ENCODE results near the gene NFIX. TPM values are rescaled to one million over a fixed set of nuclear protein-coding genes. Genes with fewer than 3 reads are reported as not detected.

Gene NFIX
- total RNA-seq, 2 experiments from 2014 or later = 3.0 to 3.3 TPM

DNA sequence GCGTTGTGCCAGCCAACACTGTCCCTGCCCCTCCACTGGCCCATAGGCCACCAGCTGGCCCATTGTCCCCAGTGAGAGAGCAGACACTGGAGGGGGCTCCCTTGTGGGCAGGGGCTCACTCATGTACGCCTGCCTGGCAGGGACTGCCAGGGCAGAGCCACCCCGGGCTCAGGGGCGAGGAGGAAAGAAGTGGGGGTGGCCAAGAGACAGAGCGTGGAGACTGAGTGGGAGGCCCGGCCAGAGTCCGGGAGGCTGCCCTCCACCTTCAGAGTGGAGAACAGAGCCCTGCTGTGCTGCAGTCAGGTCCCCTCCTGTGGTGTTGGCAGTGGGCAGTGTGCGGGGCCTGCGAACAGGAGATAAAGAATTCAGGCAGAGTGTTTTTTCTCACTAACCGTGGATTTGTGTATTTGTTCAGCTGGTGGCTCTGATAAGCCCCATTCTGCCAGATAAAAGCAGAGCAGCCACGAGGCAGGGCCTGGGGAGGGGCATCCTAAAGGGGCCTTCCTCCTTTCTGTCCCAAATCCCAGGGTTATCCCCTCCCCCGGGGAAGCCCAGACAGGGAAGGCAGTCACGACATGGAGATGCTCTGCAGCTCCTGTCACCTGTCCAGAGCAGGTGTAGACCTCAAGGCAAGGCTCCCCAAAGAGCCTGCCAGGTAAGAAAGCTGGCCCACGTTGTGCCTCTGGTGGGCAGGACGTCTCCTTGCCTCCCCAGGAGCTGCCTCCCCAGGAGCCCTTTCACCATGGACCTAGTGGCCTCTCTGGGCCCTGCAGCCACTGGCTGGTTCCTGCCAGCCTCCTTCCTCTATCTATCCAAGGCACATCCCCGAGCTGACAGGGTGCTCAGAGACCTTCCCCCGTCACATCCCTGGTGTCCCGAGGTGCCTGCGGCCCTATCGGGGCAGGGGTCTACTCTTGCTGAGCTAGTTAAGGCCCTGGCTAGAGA is 74.4 kb downstream of the NFIX start:
- Histone ChIP-seq H3K9me3 (ENCODE audit: control insufficient read depth in 1 of 2, insufficient read depth in 1 of 2, low read length in 2 of 2) (no peaks in the 10 kb centered on the region), H3K27me3 (ENCODE audit: control insufficient read depth in 1 of 2, insufficient read depth in 2 of 2, low read length in 2 of 2) (peaks cover 0 to 4% of the 10 kb centered on the region in 2 experiments), H3K36me3 (ENCODE audit: insufficient read depth, low read length) (no peaks in the 10 kb centered on the region), H3K27ac (ENCODE audit: low read depth in 1 of 2, low read length in 2 of 2) (no peak overlapping the region), H3K4me3 (ENCODE audit: low read length) (no peak overlapping the region), H3K4me1 (ENCODE audit: insufficient read depth, low read length) (no peaks in the 10 kb centered on the region)
- Mint-ChIP-seq H3K27me3 (no peaks in the 10 kb centered on the region), H3K9me3 (no peaks in the 10 kb centered on the region), H3K4me3 (no peak overlapping the region), H3K36me3 (ENCODE audit: low read depth) (no peaks in the 10 kb centered on the region), H3K27ac (no peak overlapping the region), H3K4me1 (ENCODE audit: low read depth) (no peaks in the 10 kb centered on the region)
- DNase-seq (no peak), ATAC-seq (ENCODE audit: poor library complexity) (no peak)
- ChIA-PET CTCF (interaction anchor here (1.7 kb wide), 1 partner anchor 8 kb away, joined by 9 read pairs; no protein-coding TSS in a partner anchor), POLR2A (no interaction called here)
- intact Hi-C loops (cut with DNase I, micrococcal nuclease) = no loop called here
- TF ChIP-seq, protein P1, sequence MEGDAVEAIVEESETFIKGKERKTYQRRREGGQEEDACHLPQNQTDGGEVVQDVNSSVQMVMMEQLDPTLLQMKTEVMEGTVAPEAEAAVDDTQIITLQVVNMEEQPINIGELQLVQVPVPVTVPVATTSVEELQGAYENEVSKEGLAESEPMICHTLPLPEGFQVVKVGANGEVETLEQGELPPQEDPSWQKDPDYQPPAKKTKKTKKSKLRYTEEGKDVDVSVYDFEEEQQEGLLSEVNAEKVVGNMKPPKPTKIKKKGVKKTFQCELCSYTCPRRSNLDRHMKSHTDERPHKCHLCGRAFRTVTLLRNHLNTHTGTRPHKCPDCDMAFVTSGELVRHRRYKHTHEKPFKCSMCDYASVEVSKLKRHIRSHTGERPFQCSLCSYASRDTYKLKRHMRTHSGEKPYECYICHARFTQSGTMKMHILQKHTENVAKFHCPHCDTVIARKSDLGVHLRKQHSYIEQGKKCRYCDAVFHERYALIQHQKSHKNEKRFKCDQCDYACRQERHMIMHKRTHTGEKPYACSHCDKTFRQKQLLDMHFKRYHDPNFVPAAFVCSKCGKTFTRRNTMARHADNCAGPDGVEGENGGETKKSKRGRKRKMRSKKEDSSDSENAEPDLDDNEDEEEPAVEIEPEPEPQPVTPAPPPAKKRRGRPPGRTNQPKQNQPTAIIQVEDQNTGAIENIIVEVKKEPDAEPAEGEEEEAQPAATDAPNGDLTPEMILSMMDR (IDR thresholded peaks at IDR 0.05) = no peak

DNA sequence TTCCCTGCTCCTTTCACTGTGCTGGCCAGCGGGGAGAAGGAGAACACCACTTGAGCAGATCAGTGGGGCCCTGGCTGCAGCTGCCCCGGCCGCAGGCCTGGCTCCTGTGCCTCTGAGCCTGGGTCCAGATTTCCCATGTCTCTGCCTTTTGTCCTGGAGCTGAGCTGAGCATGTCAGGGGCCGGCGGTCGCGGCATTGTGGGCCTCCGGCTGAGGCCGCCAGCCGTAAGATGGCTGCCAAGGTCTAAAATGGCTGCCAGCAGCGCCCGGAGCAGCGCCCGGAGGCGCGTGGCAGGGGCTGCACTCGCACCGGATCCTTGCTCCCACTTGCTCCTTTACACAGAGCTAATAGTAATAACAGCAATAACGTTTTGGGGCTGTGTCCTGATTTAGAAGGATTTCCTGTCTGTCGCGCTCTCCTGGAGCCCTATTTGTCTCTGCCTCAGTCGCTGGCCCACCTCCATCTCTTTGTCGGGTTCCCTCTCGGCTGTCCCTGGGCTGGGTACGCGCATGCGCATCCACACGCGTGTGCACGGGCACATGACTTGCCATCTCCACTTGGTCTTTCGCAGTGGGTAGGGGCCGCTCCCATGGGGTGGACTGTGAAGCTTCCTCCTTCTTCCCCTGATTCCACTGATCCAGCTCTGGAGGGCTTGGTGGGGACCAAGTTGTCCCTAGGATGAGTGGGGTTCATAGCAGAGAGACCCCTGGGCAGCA is 75.3 kb downstream of the NFIX start:
- H3K4me3 Mint-ChIP-seq = no peak overlapping the region
- H3K27me3 ChIP-seq (ENCODE audit: control insufficient read depth in 1 of 2, insufficient read depth in 2 of 2, low read length in 2 of 2) = peaks cover 0 to 4% of the 10 kb centered on the region in 2 experiments
- CTCF ChIA-PET = interaction anchor here (1.7 kb wide), 1 partner anchor 9 kb away, joined by 9 read pairs; no protein-coding TSS in a partner anchor
- H3K27ac ChIP-seq (ENCODE audit: low read depth in 1 of 2, low read length in 2 of 2) = no peak overlapping the region
- H3K9me3 ChIP-seq (ENCODE audit: control insufficient read depth in 1 of 2, insufficient read depth in 1 of 2, low read length in 2 of 2) = no peaks in the 10 kb centered on the region
- TF ChIP-seq, protein P1 (IDR thresholded peaks at IDR 0.05) = no peak
- DNase-seq (no peak), ATAC-seq (ENCODE audit: poor library complexity) (no peak)
- no peaks in the 10 kb centered on the region for H3K27me3 Mint-ChIP-seq
- no peaks in the 10 kb centered on the region for H3K36me3 Mint-ChIP-seq (ENCODE audit: low read depth)
- no peaks in the 10 kb centered on the region for H3K36me3 ChIP-seq (ENCODE audit: insufficient read depth, low read length)
- intact Hi-C loops (cut with DNase I, micrococcal nuclease) = no loop called here
- no peak overlapping the region for H3K27ac Mint-ChIP-seq
- POLR2A ChIA-PET = no interaction called here
- no peaks in the 10 kb centered on the region for H3K9me3 Mint-ChIP-seq
- no peaks in the 10 kb centered on the region for H3K4me1 Mint-ChIP-seq (ENCODE audit: low read depth)
- no peak overlapping the region for H3K4me3 ChIP-seq (ENCODE audit: low read length)
- no peaks in the 10 kb centered on the region for H3K4me1 ChIP-seq (ENCODE audit: insufficient read depth, low read length)

DNA sequence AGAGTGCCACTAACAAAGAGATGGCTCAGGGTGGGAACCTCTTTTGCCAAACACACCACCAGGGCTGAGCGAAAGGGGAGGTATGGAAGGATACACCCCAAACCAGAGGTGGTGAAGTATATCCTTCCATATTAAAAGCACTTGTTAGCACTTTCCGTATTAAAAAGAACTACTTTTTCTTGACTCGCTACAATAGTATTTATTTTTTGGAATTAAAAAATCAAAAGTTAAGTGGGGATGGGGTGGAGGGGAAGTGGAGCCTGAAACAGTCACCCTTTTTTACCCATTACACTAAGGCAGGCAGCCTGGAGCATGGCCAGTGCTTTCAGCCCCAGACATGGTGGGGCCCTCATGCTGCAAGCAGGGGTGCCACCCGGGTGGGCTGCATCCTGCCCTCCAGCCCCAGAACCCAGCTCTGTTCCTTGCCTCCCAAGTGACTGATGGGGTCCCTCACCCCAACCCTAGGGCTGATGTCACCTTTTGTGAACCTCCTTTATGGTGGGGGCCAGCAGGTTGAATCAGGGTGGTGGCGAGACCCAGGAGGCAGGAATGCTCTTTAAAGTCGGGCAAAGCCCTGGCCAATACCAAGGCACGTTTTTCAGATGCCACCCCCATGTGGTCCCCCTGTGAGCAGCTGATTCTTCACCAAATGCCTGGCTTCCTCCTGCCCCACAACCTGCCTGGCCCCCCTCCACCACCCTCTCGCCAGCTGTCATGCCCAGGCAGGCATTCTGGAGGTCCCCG is 76.3 kb downstream of the NFIX start:
- Mint-ChIP-seq H3K4me3 (no peak overlapping the region), H3K27me3 (no peaks in the 10 kb centered on the region), H3K36me3 (ENCODE audit: low read depth) (no peaks in the 10 kb centered on the region), H3K4me1 (ENCODE audit: low read depth) (no peaks in the 10 kb centered on the region), H3K27ac (no peak overlapping the region), H3K9me3 (no peaks in the 10 kb centered on the region)
- TF ChIP-seq, protein P1 (IDR thresholded peaks at IDR 0.05) = no peak
- ATAC-seq (ENCODE audit: poor library complexity) = no peak
- DNase-seq = no peak
- H3K27me3 ChIP-seq (ENCODE audit: control insufficient read depth in 1 of 2, insufficient read depth in 2 of 2, low read length in 2 of 2) = peaks cover 0 to 4% of the 10 kb centered on the region in 2 experiments
- H3K36me3 ChIP-seq (ENCODE audit: insufficient read depth, low read length) = no peaks in the 10 kb centered on the region
- no peak overlapping the region for H3K4me3 ChIP-seq (ENCODE audit: low read length)
- intact Hi-C loops (cut with DNase I, micrococcal nuclease) = no loop called here
- no peaks in the 10 kb centered on the region for H3K4me1 ChIP-seq (ENCODE audit: insufficient read depth, low read length)
- ChIA-PET CTCF (no interaction called here), POLR2A (no interaction called here)
- no peak overlapping the region for H3K27ac ChIP-seq (ENCODE audit: low read depth in 1 of 2, low read length in 2 of 2)
- no peaks in the 10 kb centered on the region for H3K9me3 ChIP-seq (ENCODE audit: control insufficient read depth in 1 of 2, insufficient read depth in 1 of 2, low read length in 2 of 2)
